Central memory CD8-positive, alpha-beta T cell (primary cell): ENCODE data around the gene ARAP1.

Source experiments
- ATAC-seq: fragments of 150-1000 bp; cut with Tn5 transposase; replicated peaks from 2 replicates; pipeline ENCODE4 v1.10.0; 2022; ENCODE audit warnings: mild to moderate bottlenecking, moderate FRiP score, moderate number of reproducible peaks; ENCODE audit not compliant: poor library complexity, severe bottlenecking; ENCODE audit errors: extremely low read depth
- DNase-seq, 2 donors: peaks; one replicate each; pipeline ENCODE4 v3.0.0; 2021; ENCODE audit warnings: low spot score in 2 of 2
- H3K27ac Mint-ChIP-seq: one replicate; pipeline ENCODE4 v1.8.0; 2022; ENCODE audit warnings: low read depth, mild to moderate bottlenecking, moderate library complexity, mixed read lengths
- H3K27me3 Mint-ChIP-seq: one replicate; pipeline ENCODE4 v1.8.0; 2022; ENCODE audit warnings: mixed read lengths
- H3K36me3 Mint-ChIP-seq: one replicate; pipeline ENCODE4 v1.8.0; 2022; ENCODE audit warnings: mild to moderate bottlenecking, moderate library complexity, mixed read lengths; ENCODE audit not compliant: insufficient read depth
- H3K4me1 Mint-ChIP-seq: one replicate; pipeline ENCODE4 v1.8.0; 2022; ENCODE audit warnings: mixed read lengths
- H3K4me3 Mint-ChIP-seq: one replicate; pipeline ENCODE4 v1.8.0; 2022; ENCODE audit warnings: mild to moderate bottlenecking, moderate library complexity, mixed read lengths
- H3K9me3 Mint-ChIP-seq: one replicate; pipeline ENCODE4 v1.8.0; 2022; ENCODE audit warnings: mixed read lengths

Gene ARAP1

DNA sequence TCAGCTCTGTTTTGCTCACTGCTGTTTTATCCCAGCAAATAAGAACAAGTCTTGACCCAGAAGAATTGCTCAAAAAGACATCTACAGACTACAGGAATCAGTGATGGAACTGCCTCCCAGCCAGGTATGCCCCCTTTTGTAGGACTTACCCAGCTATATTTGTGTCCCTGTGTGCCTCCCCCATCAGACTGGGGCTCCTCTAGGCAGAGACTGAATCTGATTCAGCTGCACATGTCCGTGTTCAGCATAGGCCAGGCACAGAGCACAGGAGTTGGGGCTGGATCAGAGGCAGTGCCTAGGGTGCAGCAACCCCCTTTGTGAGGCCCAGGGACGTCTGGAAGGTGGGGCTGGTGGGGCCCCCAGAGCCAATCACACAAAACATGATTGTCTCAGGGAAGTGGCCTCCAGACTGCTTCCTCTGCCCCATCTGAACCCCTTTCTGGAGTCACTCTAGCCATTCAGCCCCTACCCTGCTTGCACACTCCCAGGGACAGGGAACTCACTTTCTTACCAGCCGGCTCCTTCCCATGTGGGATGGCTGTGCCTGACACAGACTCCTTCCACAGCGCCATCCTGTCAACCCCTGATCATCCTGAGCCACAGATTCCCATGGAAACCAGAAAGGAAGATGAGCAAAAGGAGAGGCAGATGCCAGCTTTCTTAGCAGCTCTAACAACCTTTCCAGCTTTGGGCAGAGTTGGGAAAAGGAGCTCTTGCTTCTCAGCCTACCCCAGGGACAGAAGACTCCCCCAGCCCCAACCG, 102.8 kb downstream of the ARAP1 start:
- H3K9me3 Mint-ChIP-seq, result no peaks in the 10 kb centered on the region
- no peaks in the 10 kb centered on the region for H3K27me3 Mint-ChIP-seq
- no peaks in the 10 kb centered on the region for H3K4me1 Mint-ChIP-seq

GRCh38 chr11:72648384-72649136, 103.6 kb downstream of the ARAP1 start:
- peaks cover 5% of the 10 kb centered on the region for H3K36me3 Mint-ChIP-seq
- no peaks in the 10 kb centered on the region for H3K27me3 Mint-ChIP-seq

More for the DNA sequence above, 102.8 kb downstream of the ARAP1 start:
- Mint-ChIP-seq H3K4me3 (no peak overlapping the region), H3K36me3 (peaks cover 3% of the 10 kb centered on the region), H3K27ac (no peak overlapping the region)
- no peak for DNase-seq
- no peak for ATAC-seq

DNA sequence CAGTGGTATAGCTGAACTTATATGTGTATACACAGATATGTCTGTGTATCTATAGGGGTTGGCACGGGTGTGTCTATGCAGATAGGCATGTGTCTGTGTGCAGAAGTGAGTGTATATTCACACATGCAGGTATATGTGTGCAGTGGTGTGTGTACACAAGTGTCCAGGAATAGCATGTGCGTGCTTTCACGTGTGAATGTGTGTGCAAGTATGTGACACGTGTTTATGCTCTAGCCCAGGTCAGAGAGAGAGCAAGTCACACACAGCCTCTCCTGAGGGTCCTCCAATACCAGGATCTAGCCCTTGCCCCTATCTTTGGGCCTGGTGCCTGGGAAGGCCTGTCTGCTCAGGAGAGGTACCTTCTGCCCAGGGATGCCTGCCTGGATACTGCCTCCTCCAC, 104.3 kb downstream of the ARAP1 start:
- Mint-ChIP-seq H3K4me1 (no peaks in the 10 kb centered on the region), H3K9me3 (no peaks in the 10 kb centered on the region), H3K4me3 (no peak overlapping the region), H3K27ac (no peak overlapping the region), H3K27me3 (no peaks in the 10 kb centered on the region), H3K36me3 (peaks cover 5% of the 10 kb centered on the region)
- no peak for DNase-seq
- no peak for ATAC-seq

More at GRCh38 chr11:72648384-72649136, 103.6 kb downstream of the ARAP1 start:
- Mint-ChIP-seq H3K4me3 (no peak overlapping the region), H3K27ac (no peak overlapping the region), H3K4me1 (no peaks in the 10 kb centered on the region), H3K9me3 (no peaks in the 10 kb centered on the region)
- no peak for ATAC-seq
- DNase-seq, result no peak

- Mint-ChIP-seq H3K27me3 (no peaks in the 10 kb centered on the region), H3K27ac (no peak overlapping the region), H3K4me1 (no peaks in the 10 kb centered on the region)
Observed at GRCh38 chr11:72646472-72646871, 105.7 kb downstream of the ARAP1 start.

GRCh38 chr11:72646024-72646423, 106.2 kb downstream of the ARAP1 start:
- Mint-ChIP-seq H3K4me1 (no peaks in the 10 kb centered on the region), H3K36me3 (peaks cover 6% of the 10 kb centered on the region)

More at GRCh38 chr11:72646472-72646871, 105.7 kb downstream of the ARAP1 start:
- H3K36me3 Mint-ChIP-seq, result peaks cover 6% of the 10 kb centered on the region
- H3K9me3 Mint-ChIP-seq, result no peaks in the 10 kb centered on the region
- no peak for ATAC-seq
- no peak for DNase-seq
- no peak overlapping the region for H3K4me3 Mint-ChIP-seq

DNA sequence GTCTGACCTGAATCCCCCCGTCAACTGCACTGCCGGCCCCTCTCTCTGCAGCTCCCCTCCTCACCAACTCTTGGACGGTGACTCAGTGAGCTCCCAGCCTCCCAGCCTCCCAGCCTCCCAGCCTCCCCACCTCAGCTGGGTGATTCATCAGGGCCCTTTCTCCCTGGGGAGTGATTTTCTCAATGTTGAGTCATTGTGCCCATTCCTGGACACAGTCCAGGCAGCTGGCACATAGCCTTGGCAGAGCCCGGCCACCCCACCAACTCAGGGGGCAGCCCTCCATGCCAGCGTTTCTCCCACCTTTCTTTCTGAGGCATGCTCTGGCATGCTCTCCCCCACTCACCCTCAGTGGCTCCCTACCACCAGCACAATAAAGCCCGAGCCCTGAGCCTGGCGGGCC, 108.7 kb downstream of the ARAP1 start:
- Mint-ChIP-seq H3K27me3 (no peaks in the 10 kb centered on the region), H3K9me3 (no peaks in the 10 kb centered on the region), H3K4me1 (no peaks in the 10 kb centered on the region), H3K4me3 (peak overlapping the region; percentile 65), H3K36me3 (peaks cover 4% of the 10 kb centered on the region), H3K27ac (no peak overlapping the region)
- ATAC-seq, result no peak
- DNase-seq, result no peak

More at GRCh38 chr11:72646024-72646423, 106.2 kb downstream of the ARAP1 start:
- no peak for DNase-seq
- H3K27me3 Mint-ChIP-seq, result no peaks in the 10 kb centered on the region
- no peaks in the 10 kb centered on the region for H3K9me3 Mint-ChIP-seq
- H3K4me3 Mint-ChIP-seq, result no peak overlapping the region
- ATAC-seq, result no peak
- no peak overlapping the region for H3K27ac Mint-ChIP-seq

DNA sequence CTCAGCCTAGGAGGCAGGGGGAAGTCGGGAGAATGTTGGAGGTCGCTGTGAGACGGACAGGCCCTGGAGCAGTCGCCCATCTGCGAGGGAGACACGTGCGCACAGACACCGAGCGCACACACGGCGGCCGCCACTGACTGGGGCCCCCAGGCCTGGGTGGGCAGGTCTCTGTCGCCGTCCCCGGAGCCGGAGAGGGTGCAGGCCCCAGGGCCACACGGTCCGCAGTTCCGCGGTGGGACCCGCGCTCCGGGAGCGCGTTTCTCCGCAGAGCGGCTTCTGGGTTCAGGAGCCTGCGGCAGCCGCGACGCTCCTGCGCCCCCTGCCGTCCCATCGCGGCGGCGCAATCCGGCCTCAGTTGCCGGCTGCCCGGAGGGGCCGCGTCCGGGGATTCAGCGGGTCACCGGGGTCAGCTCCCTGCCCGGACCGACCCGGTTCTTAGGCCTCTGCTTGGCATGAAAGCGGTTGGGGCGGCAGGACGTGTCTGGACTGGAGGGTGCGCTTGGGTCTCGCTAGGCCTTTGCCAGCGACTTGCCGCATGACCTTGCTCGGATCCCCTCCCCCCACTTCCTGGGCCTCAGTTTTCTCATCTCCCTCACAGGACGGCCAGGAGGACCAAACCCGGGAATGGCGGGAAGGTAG, 109.2 kb downstream of the ARAP1 start:
- ATAC-seq (peak; percentile 78), DNase-seq (peak; percentile 27 to 61)
- Mint-ChIP-seq H3K27ac (no peak overlapping the region), H3K4me1 (no peaks in the 10 kb centered on the region), H3K27me3 (peaks cover under 1% of the 10 kb centered on the region), H3K4me3 (peak overlapping the region; percentile 65), H3K9me3 (no peaks in the 10 kb centered on the region), H3K36me3 (peaks cover 4% of the 10 kb centered on the region)

- H3K9me3 Mint-ChIP-seq, result no peaks in the 10 kb centered on the region
- no peak for DNase-seq
- peak overlapping the region; percentile 62 for H3K4me3 Mint-ChIP-seq
- H3K36me3 Mint-ChIP-seq, result peaks cover 4% of the 10 kb centered on the region
- peaks cover 8% of the 10 kb centered on the region for H3K27me3 Mint-ChIP-seq
- peak; percentile 30 for ATAC-seq
- H3K4me1 Mint-ChIP-seq, result no peaks in the 10 kb centered on the region
- H3K27ac Mint-ChIP-seq, result no peak overlapping the region
Observed at GRCh38 chr11:72642043-72642883, 109.9 kb downstream of the ARAP1 start.

GRCh38 chr11:72641522-72642042, 110.6 kb downstream of the ARAP1 start:
- H3K36me3 Mint-ChIP-seq, result peaks cover 4% of the 10 kb centered on the region
- H3K4me1 Mint-ChIP-seq, result no peaks in the 10 kb centered on the region
- DNase-seq (no peak), ATAC-seq (no peak)
- no peaks in the 10 kb centered on the region for H3K9me3 Mint-ChIP-seq
- H3K27ac Mint-ChIP-seq, result no peak overlapping the region
- no peak overlapping the region for H3K4me3 Mint-ChIP-seq
- H3K27me3 Mint-ChIP-seq, result peaks cover 15% of the 10 kb centered on the region

GRCh38 chr11:72639502-72640375, 112.5 kb downstream of the ARAP1 start:
- DNase-seq (no peak), ATAC-seq (no peak)
- H3K36me3 Mint-ChIP-seq, result peaks cover 4% of the 10 kb centered on the region
- H3K4me3 Mint-ChIP-seq, result no peak overlapping the region
- H3K27ac Mint-ChIP-seq, result no peak overlapping the region
- no peaks in the 10 kb centered on the region for H3K9me3 Mint-ChIP-seq
- H3K4me1 Mint-ChIP-seq, result no peaks in the 10 kb centered on the region
- H3K27me3 Mint-ChIP-seq, result peaks cover 19% of the 10 kb centered on the region

DNA sequence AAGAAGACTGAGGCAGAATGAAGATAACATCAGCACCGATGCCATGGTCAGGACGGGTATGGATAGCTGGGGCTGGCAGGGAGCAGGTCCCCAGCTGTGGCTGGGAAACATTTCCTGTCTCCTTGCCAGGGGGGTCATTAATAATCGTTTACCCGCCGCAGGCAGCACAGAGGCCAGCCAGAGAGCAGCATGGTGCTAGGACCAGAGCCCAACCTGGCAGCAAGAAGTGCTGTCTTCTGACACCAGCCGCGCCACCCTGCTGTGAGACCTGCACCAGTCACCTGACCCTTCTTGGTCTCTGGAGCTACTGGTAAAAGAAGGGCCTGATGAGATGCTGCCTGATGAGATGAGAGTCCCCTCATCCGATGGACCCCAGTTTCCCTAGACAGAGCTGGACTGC, 114.3 kb downstream of the ARAP1 start:
- DNase-seq (no peak), ATAC-seq (no peak)
- H3K27ac Mint-ChIP-seq, result no peak overlapping the region
- H3K27me3 Mint-ChIP-seq, result peaks cover 30% of the 10 kb centered on the region
- no peaks in the 10 kb centered on the region for H3K4me1 Mint-ChIP-seq
- H3K36me3 Mint-ChIP-seq, result peaks cover 1% of the 10 kb centered on the region
- H3K9me3 Mint-ChIP-seq, result no peaks in the 10 kb centered on the region
- no peak overlapping the region for H3K4me3 Mint-ChIP-seq
